Stimulated activated CD4-positive, alpha-beta T cell treated with anti-CD3 and anti-CD28 coated beads, Interleukin-4, amount 100 ng/mL, for 4 hours (primary cell): ENCODE results near the gene BBS9.
"Not testable (repeated sequence)": the region's sequence is repeated elsewhere in the genome, so short reads cannot be mapped to it uniquely, and the experiment has no call there.

ENCODE experiments used
- DNase-seq, 2 experiments: peaks; one replicate each; pipeline ENCODE4 v3.0.0-alpha.2; 2020

The BBS9 gene

GRCh38 chr7:33128990-33129805 lies at the start of gene BBS9:
TSS of gene BBS9 (plus strand) at chr7:33129564. CDS start at chr7:33146253, 16,689 bp downstream.
- DNase-seq = peak; percentile 87 to 89

GRCh38 chr7:33079763-33080690 lies 49.3 kb upstream of the BBS9 start:
- DNase-seq = no peak

- DNase-seq = no peak
These were observed 42.0 kb upstream of the BBS9 start for GRCh38 chr7:33087356-33087755.

GRCh38 chr7:33087858-33088257 lies 41.5 kb upstream of the BBS9 start:
- DNase-seq = no peak

- no peak for DNase-seq
These were observed 40.2 kb upstream of the BBS9 start for GRCh38 chr7:33089142-33089541.

GRCh38 chr7:33091111-33091531 lies 38.2 kb upstream of the BBS9 start:
- no peak for DNase-seq

GRCh38 chr7:33091641-33092191 lies 37.6 kb upstream of the BBS9 start:
- DNase-seq = no peak

- DNase-seq = no peak
These were observed 36.1 kb upstream of the BBS9 start for GRCh38 chr7:33093266-33093665.

GRCh38 chr7:33094745-33095275 lies 34.6 kb upstream of the BBS9 start:
- not testable (repeated sequence) for DNase-seq

GRCh38 chr7:33099154-33099940 lies 30.0 kb upstream of the BBS9 start:
- DNase-seq = no peak

- DNase-seq = no peak
These were observed 28.6 kb upstream of the BBS9 start for GRCh38 chr7:33100770-33101169.

- no peak for DNase-seq
These were observed 27.5 kb upstream of the BBS9 start for GRCh38 chr7:33101906-33102305.

- DNase-seq = no peak
These were observed 22.0 kb upstream of the BBS9 start for GRCh38 chr7:33107136-33108066.

- peak in 1 of 2 experiments; percentile 15 for DNase-seq
These were observed 20.8 kb upstream of the BBS9 start for GRCh38 chr7:33108554-33109004.

GRCh38 chr7:33109005-33109757 lies 20.2 kb upstream of the BBS9 start, which contains the start of gene RP9:
TSS of gene RP9 (minus strand) at chr7:33109404. CDS start at chr7:33109372, 32 bp downstream.
- DNase-seq = peak; percentile 76 to 80

- DNase-seq = no peak
These were observed 19.6 kb upstream of the BBS9 start for GRCh38 chr7:33109758-33110238.

GRCh38 chr7:33111614-33112013 lies 17.8 kb upstream of the BBS9 start:
- DNase-seq = no peak

GRCh38 chr7:33114976-33115375 lies 14.4 kb upstream of the BBS9 start:
- no peak for DNase-seq

GRCh38 chr7:33118383-33118782 lies 11.0 kb upstream of the BBS9 start:
- no peak for DNase-seq

GRCh38 chr7:33127085-33127484 lies 2.3 kb upstream of the BBS9 start:
- DNase-seq = no peak
